Natural killer cell (primary cell): Measurements from ENCODE around the gene LRRC27. TPM values are rescaled to one million over a fixed set of nuclear protein-coding genes. Genes with fewer than 3 reads are reported as not detected.

Experiments used
- ATAC-seq, 3 donors: fragments of 150-1000 bp in 2 of 3; fragments of 200-7000 bp in 1 of 3; cut with Tn5 transposase; 1 replicate in 1 of 3; 2 replicates in 2 of 3; pipeline ENCODE4 v1.10.0; 2021; ENCODE audit warnings: mild to moderate bottlenecking in 2 of 3, moderate library complexity in 2 of 3
- DNase-seq, 2 donors: peaks; one replicate each; pipeline versions ENCODE4 v3.0.0 to v3.0.0-alpha.2; 2013 to 2021; ENCODE audit warnings: mixed read lengths in 1 of 2
- H3K27ac ChIP-seq: one replicate; pipeline ENCODE4 v1.5.1; 2013; ENCODE audit warnings: mild to moderate bottlenecking, low read length
- H3K27me3 ChIP-seq: one replicate; pipeline ENCODE4 v1.6.1; 2013; ENCODE audit warnings: low read length; ENCODE audit not compliant: control insufficient read depth, insufficient read depth
- H3K36me3 ChIP-seq: one replicate; pipeline ENCODE4 v1.6.1; 2013; ENCODE audit warnings: low read length; ENCODE audit not compliant: control insufficient read depth, insufficient read depth
- H3K4me1 ChIP-seq: one replicate; pipeline ENCODE4 v1.6.1; 2013; ENCODE audit warnings: low read length; ENCODE audit not compliant: control insufficient read depth, insufficient read depth
- H3K4me3 ChIP-seq: one replicate; pipeline ENCODE4 v1.5.1; 2013; ENCODE audit warnings: low read length
- H3K9me3 ChIP-seq: one replicate; pipeline ENCODE4 v1.6.1; 2013; ENCODE audit warnings: low read length; ENCODE audit not compliant: control insufficient read depth, insufficient read depth
- H3K27ac Mint-ChIP-seq, 2 donors: one replicate each; pipeline ENCODE4 v1.8.0; 2022; ENCODE audit warnings: mild to moderate bottlenecking in 2 of 2, mixed read lengths in 2 of 2, moderate library complexity in 1 of 2
- H3K27me3 Mint-ChIP-seq, 2 donors: one replicate each; pipeline ENCODE4 v1.8.0; 2022; ENCODE audit warnings: low read depth in 2 of 2, mixed read lengths in 2 of 2
- H3K36me3 Mint-ChIP-seq: one replicate; pipeline ENCODE4 v1.8.0; 2022; ENCODE audit warnings: mixed read lengths
- H3K4me1 Mint-ChIP-seq, 2 donors: one replicate each; pipeline ENCODE4 v1.8.0; 2022; ENCODE audit warnings: mixed read lengths in 2 of 2
- H3K4me3 Mint-ChIP-seq: one replicate; pipeline ENCODE4 v1.8.0; 2022; ENCODE audit warnings: mild to moderate bottlenecking, moderate library complexity, mixed read lengths
- H3K9me3 Mint-ChIP-seq, 2 donors: one replicate each; pipeline ENCODE4 v1.8.0; 2022; ENCODE audit warnings: mixed read lengths in 2 of 2
- CTCF ChIP-seq: fragments of 200-600 bp; IDR thresholded peaks from one replicate; pipeline ENCODE4 v1.8.0; 2022; ENCODE audit warnings: antibody characterized with exemption
- WGBS: methylation state at CpG from one replicate; pipeline ENCODE4 v1.1.7; 2013; ENCODE audit warnings: missing lambda C conversion rate; ENCODE audit not compliant: insufficient coverage; 5-methylcytosine and 5-hydroxymethylcytosine counted together
- intact Hi-C: fragments of 100-400 bp; cut with micrococcal nuclease; formaldehyde crosslinking; loops from one replicate; pipeline ENCODE4 v1.14.2; 2022
- total RNA-seq, 4 donors: library from RNA; stranded (reverse); fragments of 120-200 nt in 1 of 4; gene quantifications; one replicate each; pipeline versions ENCODE4 v1.2.3 to v1.2.4, GENCODE V29; 2013 to 2022

The LRRC27 gene
- total RNA-seq, 3 donors from 2014 or later (not counting 1 experiment from before 2014, with no cell fraction given), result 8.1 to 22.5 (median 9.9) TPM

DNA sequence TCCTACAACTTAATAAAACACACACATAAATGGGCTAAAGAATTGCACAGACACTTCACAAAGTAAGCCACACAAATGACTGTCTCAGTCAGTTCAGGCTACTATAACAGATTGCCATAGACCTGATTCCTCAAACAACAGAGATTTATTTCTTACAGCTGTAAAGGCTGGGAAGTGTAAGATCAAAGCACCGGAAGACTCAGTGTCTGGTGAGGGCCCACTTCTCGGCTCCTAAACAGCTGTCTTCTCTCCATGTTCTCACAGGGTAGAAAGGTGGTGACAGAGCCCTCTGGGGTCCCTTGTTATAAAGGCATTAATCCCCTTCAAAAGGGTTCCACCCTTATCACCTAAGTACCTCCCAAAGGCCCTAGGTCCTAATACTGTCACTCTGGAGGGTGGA, 42.6 kb upstream of the LRRC27 start:
- no peak for TF ChIP-seq CTCF
- Histone ChIP-seq H3K27me3 (no peaks in the 10 kb centered on the region), H3K27ac (no peak overlapping the region), H3K4me3 (no peak overlapping the region), H3K4me1 (no peaks in the 10 kb centered on the region), H3K9me3 (no peaks in the 10 kb centered on the region), H3K36me3 (no peaks in the 10 kb centered on the region)
- Mint-ChIP-seq H3K36me3 (no peaks in the 10 kb centered on the region), H3K27me3 (no peaks in the 10 kb centered on the region), H3K27ac (no peak overlapping the region), H3K4me3 (no peak overlapping the region), H3K4me1 (peaks cover 7 to 14% of the 10 kb centered on the region in 2 donors), H3K9me3 (no peaks in the 10 kb centered on the region)
- ATAC-seq, result no peak
- WGBS, result 100% methylated on average over 2 of the region's 2 CpGs
- DNase-seq, result no peak
- intact Hi-C loops, result no loop called here

DNA sequence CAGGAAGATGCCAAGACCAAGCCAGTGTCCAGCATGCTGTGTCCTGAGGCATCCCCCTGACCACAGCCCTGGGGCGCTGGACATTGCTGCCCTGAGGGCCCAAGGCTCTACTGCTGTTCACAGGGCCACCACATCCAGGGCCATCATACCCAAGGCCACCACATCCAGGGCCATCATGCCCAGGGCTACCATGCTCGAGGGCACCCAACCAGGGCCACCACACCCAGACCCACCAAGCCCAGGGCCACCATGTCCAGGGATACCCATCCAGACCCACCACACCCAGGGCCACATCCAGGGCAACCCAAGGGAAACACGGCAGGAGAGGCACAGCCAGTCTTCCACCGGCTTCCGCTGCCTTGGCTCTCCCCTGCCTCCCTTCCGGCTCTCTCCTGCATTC, 41.4 kb upstream of the LRRC27 start:
- no peaks in the 10 kb centered on the region for H3K36me3 Mint-ChIP-seq
- H3K4me1 ChIP-seq, result no peaks in the 10 kb centered on the region
- 94% methylated on average over 6 of the region's 6 CpGs for WGBS

GRCh38 chr10:132291826-132292225, 40.2 kb upstream of the LRRC27 start:
- Mint-ChIP-seq H3K27ac (no peak overlapping the region), H3K9me3 (no peaks in the 10 kb centered on the region), H3K36me3 (no peaks in the 10 kb centered on the region), H3K4me1 (peaks cover 14 to 20% of the 10 kb centered on the region in 2 donors), H3K4me3 (no peak overlapping the region), H3K27me3 (no peaks in the 10 kb centered on the region)
- no peak for ATAC-seq
- TF ChIP-seq CTCF, result no peak
- intact Hi-C loops, result no loop called here
- DNase-seq, result no peak
- Histone ChIP-seq H3K9me3 (no peaks in the 10 kb centered on the region), H3K4me3 (no peak overlapping the region), H3K4me1 (no peaks in the 10 kb centered on the region), H3K36me3 (no peaks in the 10 kb centered on the region), H3K27me3 (no peaks in the 10 kb centered on the region), H3K27ac (no peak overlapping the region)
- 87% methylated on average over 5 of the region's 5 CpGs for WGBS

More for the DNA sequence above, 41.4 kb upstream of the LRRC27 start:
- TF ChIP-seq CTCF, result no peak
- Mint-ChIP-seq H3K27ac (no peak overlapping the region), H3K27me3 (no peaks in the 10 kb centered on the region), H3K9me3 (no peaks in the 10 kb centered on the region), H3K4me3 (no peak overlapping the region), H3K4me1 (peaks cover 14 to 20% of the 10 kb centered on the region in 2 donors)
- H3K9me3 ChIP-seq, result no peaks in the 10 kb centered on the region
- ATAC-seq, result no peak
- H3K4me3 ChIP-seq, result no peak overlapping the region
- no peak overlapping the region for H3K27ac ChIP-seq
- H3K27me3 ChIP-seq, result no peaks in the 10 kb centered on the region
- no peak for DNase-seq
- intact Hi-C loops, result no loop called here
- H3K36me3 ChIP-seq, result no peaks in the 10 kb centered on the region
